ENCODE measurements around the gene TPD52L1.

- TF ChIP-seq CTCF (IDR thresholded peaks at IDR 0.05; ENCODE audit: low read depth, low read length) (no peak), EZH2phosphoT487 (IDR thresholded peaks at IDR 0.05; ENCODE audit: low read depth) (no peak)
Measured at GRCh38 chr6:125279961-125280360, 126.4 kb downstream of the TPD52L1 start.

Measured in OCI-LY3 (cell line).